H1 (cell line): ENCODE measurements around the gene CTNS. TPM values are rescaled to one million over a fixed set of nuclear protein-coding genes. Genes with fewer than 3 reads are reported as not detected.
A peak's percentile ranks its signal among the peaks of the same experiment; 100 is the strongest.

Experiments
- CTCF ChIA-PET: fragments of 300-600 bp; sonication (Branson Sonifier 250); formaldehyde crosslinking; loops from one replicate; lab custom pipeline; 2021; ENCODE audit not compliant: partially characterized antibody; lab: Charles Lee
- POLR2A ChIA-PET: fragments of 300-600 bp; sonication (Branson Sonifier 250); formaldehyde crosslinking; loops from one replicate; lab custom pipeline; 2021; ENCODE audit warnings: inconsistent platforms; ENCODE audit not compliant: partially characterized antibody; lab: Charles Lee
- DNase-seq, 2 experiments: peaks; one replicate each; pipeline versions ENCODE4 v3.0.0 to v3.0.0-alpha.2; 2010 to 2022; ENCODE audit warnings: low spot score in 2 of 2, low read depth in 1 of 2, mixed read lengths in 1 of 2
- FAIRE-seq: peaks from 2 replicates; lab custom pipeline; 2011; peaks lifted over from hg19 to GRCh38; lab: Jason Lieb, UNC
- H2AFZ ChIP-seq: 2 replicates; pipeline ENCODE4 v1.8.1; 2012; ENCODE audit warnings: low read length, inconsistent platforms
- H2AK5ac ChIP-seq: 2 replicates; pipeline ENCODE4 v1.6.1; 2013; ENCODE audit warnings: low read depth, low read length
- H2BK120ac ChIP-seq: replicated peaks from 2 replicates; pipeline ENCODE3; 2013; ENCODE audit warnings: low read depth, low read length, inconsistent platforms
- H2BK12ac ChIP-seq: 2 replicates; pipeline ENCODE4 v1.6.1; 2013; ENCODE audit warnings: low read depth, low read length
- H2BK15ac ChIP-seq: 2 replicates; pipeline ENCODE4 v1.6.1; 2013; ENCODE audit warnings: low read length
- H2BK20ac ChIP-seq: 2 replicates; pipeline ENCODE4 v1.6.1; 2013; ENCODE audit warnings: low read length
- H2BK5ac ChIP-seq: 2 replicates; pipeline ENCODE4 v1.6.1; 2013; ENCODE audit warnings: low read depth, low read length
- H3K14ac ChIP-seq: 2 replicates; pipeline ENCODE4 v1.6.1; 2013; ENCODE audit warnings: inconsistent platforms; ENCODE audit not compliant: insufficient read length
- H3K18ac ChIP-seq: 2 replicates; pipeline ENCODE4 v1.6.1; 2013; ENCODE audit warnings: low read length; ENCODE audit errors: extremely low read depth
- H3K23ac ChIP-seq: 2 replicates; pipeline ENCODE4 v1.6.1; 2013; ENCODE audit warnings: inconsistent platforms; ENCODE audit not compliant: insufficient read length
- H3K23me2 ChIP-seq: 2 replicates; pipeline ENCODE4 v1.6.1; 2013; ENCODE audit warnings: low read depth, low read length
- H3K27ac ChIP-seq: 2 replicates; pipeline ENCODE4 v1.6.1; 2011; ENCODE audit warnings: low read depth, low read length, inconsistent platforms
- H3K27me3 ChIP-seq, 4 experiments: replicated peaks in 1 of 4; 1 replicate in 1 of 4; 2 replicates in 3 of 4; pipeline versions ENCODE4 v1.6.1 to v1.8.1; 2011 to 2013; ENCODE audit warnings: low read length in 3 of 4, mild to moderate bottlenecking in 3 of 4, inconsistent platforms in 2 of 4, mixed read lengths in 2 of 4, moderate library complexity in 1 of 4; ENCODE audit not compliant: control insufficient read depth in 3 of 4, insufficient read depth in 3 of 4; ENCODE audit errors: extremely low read depth in 1 of 4
- H3K36me3 ChIP-seq, 4 experiments: 2 replicates each; pipeline versions ENCODE4 v1.6.1 to v1.8.1; 2011 to 2013; ENCODE audit warnings: mild to moderate bottlenecking in 4 of 4, low read length in 3 of 4, moderate library complexity in 2 of 4, control low read depth in 1 of 4, inconsistent platforms in 1 of 4; ENCODE audit not compliant: insufficient read depth in 4 of 4, control insufficient read depth in 2 of 4
- H3K4ac ChIP-seq: replicated peaks from 2 replicates; pipeline ENCODE3; 2013; ENCODE audit warnings: low read length, low read depth, mixed read lengths, inconsistent platforms; ENCODE audit not compliant: insufficient read length
- H3K4me1 ChIP-seq, 4 experiments: replicated peaks in 1 of 4; 1 replicate in 1 of 4; 2 replicates in 3 of 4; pipeline versions ENCODE4 v1.6.1 to v1.8.1; 2011 to 2013; ENCODE audit warnings: low read length in 3 of 4, inconsistent platforms in 2 of 4, mixed read lengths in 1 of 4; ENCODE audit not compliant: insufficient read depth in 4 of 4, control insufficient read depth in 3 of 4
- H3K4me2 ChIP-seq, 2 experiments: 2 replicates each; pipeline versions ENCODE4 v1.6.1 to v1.8.1; 2011 to 2013; ENCODE audit warnings: low read depth in 2 of 2, low read length in 2 of 2, control low read depth in 1 of 2, inconsistent platforms in 1 of 2, mild to moderate bottlenecking in 1 of 2; ENCODE audit not compliant: insufficient read depth in 1 of 2
- H3K4me3 ChIP-seq, 4 experiments: fragments of 200-600, 300-600 bp in 1 of 4; sonication (generic), shearing (Covaris generic), sonication (Bioruptor Twin) in 1 of 4; 2 replicates each; pipeline versions ENCODE4 v1.5.1 to v1.8.1; 2011 to 2016; ENCODE audit warnings: low read length in 4 of 4, low read depth in 3 of 4, control low read depth in 2 of 4, inconsistent platforms in 2 of 4, mild to moderate bottlenecking in 2 of 4, mixed read lengths in 1 of 4, moderate library complexity in 1 of 4; ENCODE audit not compliant: insufficient read depth in 2 of 4; ENCODE audit errors: extremely low read depth in 1 of 4
- H3K56ac ChIP-seq: replicated peaks from 2 replicates; pipeline ENCODE3; 2013; ENCODE audit warnings: low read depth, mild to moderate bottlenecking, mixed read lengths, low read length, inconsistent platforms; ENCODE audit not compliant: insufficient read length
- H3K79me1 ChIP-seq: 2 replicates; pipeline ENCODE4 v1.6.1; 2013; ENCODE audit warnings: low read depth, low read length, control low read depth
- H3K79me2 ChIP-seq, 2 experiments: 2 replicates each; pipeline versions ENCODE4 v1.6.1 to v1.8.1; 2012 to 2013; ENCODE audit warnings: low read length in 2 of 2, mild to moderate bottlenecking in 2 of 2, inconsistent platforms in 1 of 2; ENCODE audit not compliant: insufficient read depth in 2 of 2, control insufficient read depth in 1 of 2
- H3K9ac ChIP-seq, 4 experiments: replicated peaks in 1 of 4; 1 replicate in 1 of 4; 2 replicates in 3 of 4; pipeline versions ENCODE4 v1.6.1 to v1.8.1; 2011 to 2013; ENCODE audit warnings: low read depth in 3 of 4, low read length in 3 of 4, control low read depth in 2 of 4, mild to moderate bottlenecking in 2 of 4, moderate library complexity in 2 of 4, inconsistent platforms in 1 of 4; ENCODE audit errors: extremely low read depth in 1 of 4
- H3K9me3 ChIP-seq, 2 experiments: 2 replicates each; pipeline versions ENCODE4 v1.6.1 to v1.8.1; 2012 to 2013; ENCODE audit warnings: mild to moderate bottlenecking in 2 of 2, moderate library complexity in 2 of 2, control low read depth in 1 of 2, inconsistent platforms in 1 of 2, low read depth in 1 of 2, low read length in 1 of 2, mixed read lengths in 1 of 2; ENCODE audit not compliant: insufficient read depth in 2 of 2
- H4K20me1 ChIP-seq, 2 experiments: replicated peaks in 1 of 2; 2 replicates each; pipeline versions ENCODE3 to v1.8.1; 2011 to 2013; ENCODE audit warnings: inconsistent platforms in 2 of 2, low read length in 2 of 2, mild to moderate bottlenecking in 1 of 2; ENCODE audit not compliant: insufficient read depth in 2 of 2, control insufficient read depth in 1 of 2
- H4K5ac ChIP-seq: 2 replicates; pipeline ENCODE4 v1.6.1; 2013; ENCODE audit warnings: low read length, low read depth, mixed read lengths, inconsistent platforms; ENCODE audit not compliant: insufficient read length
- H4K8ac ChIP-seq: 2 replicates; pipeline ENCODE4 v1.8.0; 2013; ENCODE audit warnings: mild to moderate bottlenecking, moderate library complexity, low read length, inconsistent platforms; ENCODE audit not compliant: insufficient read depth; ENCODE audit errors: extremely low read depth
- H4K91ac ChIP-seq: replicated peaks from 2 replicates; pipeline ENCODE3; 2013; ENCODE audit warnings: low read length, mixed read lengths, inconsistent platforms; ENCODE audit not compliant: insufficient read length
- CBX8 ChIP-seq: fragments of 300-800, 300-1000 bp; sonication (generic); IDR thresholded peaks from 2 replicates; pipeline ENCODE4 v1.7.1; 2016; ENCODE audit warnings: low read depth, low read length, borderline replicate concordance
- GABPA ChIP-seq: IDR thresholded peaks from 2 replicates; pipeline ENCODE4 v1.6.1; 2011; ENCODE audit warnings: mild to moderate bottlenecking, low read length, moderate library complexity, borderline replicate concordance; ENCODE audit not compliant: insufficient read depth
- HDAC2 ChIP-seq, 2 experiments: fragments of 300-600 bp in 1 of 2; sonication (generic) in 1 of 2; IDR thresholded peaks; 2 replicates each; pipeline ENCODE4 v1.6.1; 2011 to 2012; ENCODE audit warnings: low read depth in 2 of 2, low read length in 2 of 2, mild to moderate bottlenecking in 2 of 2, moderate library complexity in 2 of 2, borderline replicate concordance in 1 of 2, inconsistent platforms in 1 of 2
- TBP ChIP-seq: IDR thresholded peaks from 2 replicates; pipeline ENCODE4 v1.6.1; 2011; ENCODE audit warnings: low read depth, low read length, improper control_type of control experiment
- WGBS, 2 experiments: shearing (Covaris generic) in 1 of 2; methylation state at CpG; one replicate each; pipeline versions ENCODE4 v1.1.6 to v1.1.7; 2013 to 2015; ENCODE audit warnings: low lambda C conversion rate in 2 of 2, mixed read lengths in 2 of 2, inconsistent platforms in 1 of 2, low coverage in 1 of 2, missing lambda C conversion rate in 1 of 2; ENCODE audit not compliant: insufficient replicate concordance in 2 of 2, insufficient coverage in 1 of 2, insufficient read length in 1 of 2; ENCODE audit errors: extremely low coverage in 1 of 2, missing lambda C conversion rate in 1 of 2; 5-methylcytosine and 5-hydroxymethylcytosine counted together
- polyA plus RNA-seq, 7 experiments: library from polyadenylated mRNA; depleted of rRNA in 3 of 7; stranded (reverse) in 5 of 7; unstranded in 2 of 7; fragments of >200 nt in 5 of 7; fragments of 200-250 nt in 2 of 7; gene quantifications; 1 replicate in 5 of 7; 2 replicates in 1 of 7; 4 replicates in 1 of 7; pipeline versions ENCODE4 v1.2.1 to v1.2.3, GENCODE V29; 2011 to 2013; ENCODE audit warnings: missing spikeins in 2 of 7, mixed read lengths in 2 of 7
- total RNA-seq: library from RNA; stranded (reverse); fragmentation: NEBNext Ultra II Directional; extraction: Animal tissue kit (Norgen Biotek cat#: 25700); gene quantifications from 2 replicates; pipeline ENCODE4 v1.2.1, GENCODE V29; 2021
- TF ChIP-seq, protein P1 (sequence below): IDR thresholded peaks from 2 replicates; pipeline ENCODE4 v1.6.1; 2012; ENCODE audit warnings: low read length, inconsistent platforms
- TF ChIP-seq, protein P2 (sequence below): IDR thresholded peaks from 2 replicates; pipeline ENCODE4 v1.6.1; 2012; ENCODE audit warnings: inconsistent platforms
- TF ChIP-seq, protein P3 (sequence below): IDR thresholded peaks from 2 replicates; pipeline ENCODE4 v1.6.1; 2012; ENCODE audit warnings: inconsistent platforms

Gene CTNS
- total and polyA plus RNA-seq, 2 of the 8 experiments (the other 6 are each of a cell fraction or from before 2014, with no cell fraction given) = 11.6 to 12.9 TPM

DNA sequence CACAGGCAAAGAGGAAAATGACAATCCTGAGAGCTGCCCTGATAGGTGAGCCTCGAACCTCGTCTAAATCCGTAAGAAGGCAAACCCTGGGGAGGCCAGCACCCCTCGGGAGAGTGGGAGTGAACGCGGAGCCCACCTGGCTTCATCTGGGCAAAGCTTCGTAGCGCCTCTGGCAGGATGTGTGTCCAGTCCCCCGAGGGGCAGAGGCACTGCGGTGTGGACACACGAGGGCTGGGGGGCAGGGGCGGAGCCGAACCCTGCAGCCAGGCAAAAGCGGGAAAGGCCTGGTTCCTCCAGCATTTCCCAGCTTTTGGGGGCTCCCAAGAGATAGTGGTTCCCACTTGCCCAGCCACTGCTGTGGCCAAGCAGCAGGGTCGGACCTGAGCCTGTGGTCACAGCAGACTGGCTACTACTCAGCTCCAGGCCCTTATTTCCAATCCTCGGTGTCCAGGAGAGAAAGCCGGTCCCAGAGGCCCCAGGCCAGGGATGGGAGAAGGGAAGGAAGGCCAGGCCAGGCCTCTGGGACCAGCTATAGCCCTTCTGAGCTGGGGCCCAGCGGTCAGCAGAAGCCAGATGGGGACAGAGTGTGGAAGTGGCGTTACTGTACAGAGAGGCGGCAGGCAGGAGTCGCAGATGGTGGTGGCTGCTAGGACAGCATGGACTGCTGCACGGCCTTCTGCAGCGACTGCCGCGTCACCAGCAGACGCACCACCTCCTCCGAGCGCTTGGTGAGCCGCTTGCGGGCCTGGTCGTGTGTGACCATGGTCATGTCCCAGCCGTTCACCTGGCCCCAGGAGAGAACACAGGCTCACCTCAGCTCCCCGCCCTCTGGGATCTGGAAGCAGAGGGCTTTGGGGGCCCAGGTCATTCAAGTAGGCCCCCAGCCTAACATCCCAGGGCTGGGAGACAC, 26.8 kb downstream of the CTNS start:
- FAIRE-seq = no peak
- H3K9me3 ChIP-seq = no peaks in the 10 kb centered on the region
- H3K56ac ChIP-seq = no peak overlapping the region
- peaks cover 4 to 11% of the 10 kb centered on the region in 2 experiments for H4K20me1 ChIP-seq
- no peak overlapping the region for H2BK20ac ChIP-seq
- no peak overlapping the region for H3K18ac ChIP-seq
- H3K79me2 ChIP-seq = peaks cover 0 to 10% of the 10 kb centered on the region in 2 experiments; a peak in 1 of 4 replicates
- H2BK12ac ChIP-seq = no peak overlapping the region
- H3K14ac ChIP-seq = no peak overlapping the region
- no peaks in the 10 kb centered on the region for H3K27me3 ChIP-seq
- H4K91ac ChIP-seq = no peak overlapping the region
- no peak overlapping the region for H2AK5ac ChIP-seq
- no peak overlapping the region for H3K23ac ChIP-seq
- H3K4me1 ChIP-seq = peaks cover 0 to 7% (median 5%) of the 10 kb centered on the region in 4 experiments; a peak in 6 of 7 replicates
- H3K4me2 ChIP-seq = no peak overlapping the region
- POLR2A ChIA-PET = interaction anchor here (1.1 to 12.7 kb wide), 3 partner anchors 10 to 27 kb away, joined by 3 to 194 read pairs (median 4); partner anchors contain the start of genes CTNS and SHPK
- H3K36me3 ChIP-seq = peaks cover 0 to 6% (median 2%) of the 10 kb centered on the region in 4 experiments; a peak in 3 of 8 replicates
- H2AFZ ChIP-seq = no peak overlapping the region
- 0 out of 2 replicates have a peak overlapping the region, but pooled peaks have one; percentile 10 for H3K27ac ChIP-seq
- WGBS, 2 experiments = 88% methylated on average over 33 of the region's 33 CpGs; no CpG with 5 or more reads in 1 of the 2 experiments
- peaks cover 12% of the 10 kb centered on the region for H3K79me1 ChIP-seq
- H3K4me3 ChIP-seq = no peak overlapping the region
- H3K4ac ChIP-seq = no peak overlapping the region
- H3K9ac ChIP-seq = no peak overlapping the region
- H2BK120ac ChIP-seq = no peak overlapping the region
- H3K23me2 ChIP-seq = peaks cover 9% of the 10 kb centered on the region; the same call in 1 of the 2 replicates
- H2BK15ac ChIP-seq = no peak overlapping the region
- DNase-seq = no peak
- no peak overlapping the region for H2BK5ac ChIP-seq
- no peak overlapping the region for H4K5ac ChIP-seq
- no peak overlapping the region; the same call in 1 of the 2 replicates for H4K8ac ChIP-seq
- CTCF ChIA-PET = interaction anchor here (0.7 to 1.9 kb wide), 4 partner anchors 14 to 293 kb away, joined by 3 to 9 read pairs (median 6); no protein-coding TSS in a partner anchor
- TF ChIP-seq TBP = no peak
- TF ChIP-seq CBX8 = no peak
- TF ChIP-seq, protein P1, sequence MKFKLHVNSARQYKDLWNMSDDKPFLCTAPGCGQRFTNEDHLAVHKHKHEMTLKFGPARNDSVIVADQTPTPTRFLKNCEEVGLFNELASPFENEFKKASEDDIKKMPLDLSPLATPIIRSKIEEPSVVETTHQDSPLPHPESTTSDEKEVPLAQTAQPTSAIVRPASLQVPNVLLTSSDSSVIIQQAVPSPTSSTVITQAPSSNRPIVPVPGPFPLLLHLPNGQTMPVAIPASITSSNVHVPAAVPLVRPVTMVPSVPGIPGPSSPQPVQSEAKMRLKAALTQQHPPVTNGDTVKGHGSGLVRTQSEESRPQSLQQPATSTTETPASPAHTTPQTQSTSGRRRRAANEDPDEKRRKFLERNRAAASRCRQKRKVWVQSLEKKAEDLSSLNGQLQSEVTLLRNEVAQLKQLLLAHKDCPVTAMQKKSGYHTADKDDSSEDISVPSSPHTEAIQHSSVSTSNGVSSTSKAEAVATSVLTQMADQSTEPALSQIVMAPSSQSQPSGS = no peak
- TF ChIP-seq, protein P2, sequence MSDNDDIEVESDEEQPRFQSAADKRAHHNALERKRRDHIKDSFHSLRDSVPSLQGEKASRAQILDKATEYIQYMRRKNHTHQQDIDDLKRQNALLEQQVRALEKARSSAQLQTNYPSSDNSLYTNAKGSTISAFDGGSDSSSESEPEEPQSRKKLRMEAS = no peak
- TF ChIP-seq, protein P3, sequence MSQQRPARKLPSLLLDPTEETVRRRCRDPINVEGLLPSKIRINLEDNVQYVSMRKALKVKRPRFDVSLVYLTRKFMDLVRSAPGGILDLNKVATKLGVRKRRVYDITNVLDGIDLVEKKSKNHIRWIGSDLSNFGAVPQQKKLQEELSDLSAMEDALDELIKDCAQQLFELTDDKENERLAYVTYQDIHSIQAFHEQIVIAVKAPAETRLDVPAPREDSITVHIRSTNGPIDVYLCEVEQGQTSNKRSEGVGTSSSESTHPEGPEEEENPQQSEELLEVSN = no peak
- no peak for TF ChIP-seq GABPA
- no peak for TF ChIP-seq HDAC2 (IDR thresholded peaks at IDR 0.05; ENCODE audit: borderline replicate concordance in 1 of 2, low read depth in 2 of 2, low read length in 2 of 2)
